T-cell (primary cell): ENCODE measurements around the gene ZFYVE27. TPM values are rescaled to one million over a fixed set of nuclear protein-coding genes. Genes with fewer than 3 reads are reported as not detected.

Experiments used
- total RNA-seq, 35 experiments: library from RNA in 6 of 35; stranded (reverse) in 6 of 35; fragments of 120-200 nt in 1 of 35; gene quantifications; one replicate each; pipeline versions ENCODE4 v1.2.1 to v1.2.4 and lab custom pipeline; 2013 to 2026

ZFYVE27 gene
- total RNA-seq, 5 donors from 2014 or later (not counting 1 experiment from before 2014, with no cell fraction given), result 57.6 to 68.0 (median 60.0) TPM

Other genes with a start within 250 kb of the ZFYVE27 start
- 100 to 1,000 TPM in 2 of 5 donors, 10 to 100 TPM in 3; 73.8 to 106 (median 93.7) TPM for gene MMS19, start 238.7 kb upstream of the ZFYVE27 start, total RNA-seq
- gene UBTD1, start 238.2 kb upstream of the ZFYVE27 start, total RNA-seq, result 1 to 10 TPM; 1.0 to 2.4 (median 1.9) TPM
- gene ANKRD2, start 164.3 kb upstream of the ZFYVE27 start, total RNA-seq, result under 1 TPM in 1 of 5 donors, not detected in 4; 0.35 TPM
- under 1 TPM in 1 of 5 donors, not detected in 4; 0.18 TPM for gene HOGA1, start 152.7 kb upstream of the ZFYVE27 start, total RNA-seq
- not detected for gene C10orf62, start 147.4 kb upstream of the ZFYVE27 start, total RNA-seq
- gene MORN4, start 103.6 kb upstream of the ZFYVE27 start, total RNA-seq, result 1 to 10 TPM in 4 of 5 donors, under 1 TPM in 1; 0.84 to 4.4 (median 1.5) TPM
- 10 to 100 TPM in 4 of 5 donors, 1 to 10 TPM in 1; 9.0 to 23.1 (median 11.0) TPM for gene PI4K2A, start 96.5 kb upstream of the ZFYVE27 start, total RNA-seq
- 10 to 100 TPM in 1 of 5 donors, 1 to 10 TPM in 4; 2.4 to 10.0 (median 3.6) TPM for gene AVPI1, start 49.9 kb upstream of the ZFYVE27 start, total RNA-seq
- gene MARVELD1, start 23.4 kb upstream of the ZFYVE27 start, total RNA-seq, result 1 to 10 TPM; 1.3 to 2.4 (median 1.5) TPM
- gene SFRP5, start 34.9 kb downstream of the ZFYVE27 start, total RNA-seq, result 1 to 10 TPM in 4 of 5 donors, under 1 TPM in 1; 0.76 to 3.1 (median 2.2) TPM
- 10 to 100 TPM in 4 of 5 donors, 1 to 10 TPM in 1; 9.4 to 16.7 (median 12.2) TPM for gene GOLGA7B, start 112.7 kb downstream of the ZFYVE27 start, total RNA-seq